Stimulated activated CD8-positive, alpha-beta memory T cell treated with anti-CD3 and anti-CD28 coated beads, Interleukin-2, amount 100 ng/mL, for 48 hours (primary cell): ENCODE data around the gene ARHGAP35.

ENCODE experiments used
- DNase-seq, 2 donors: peaks; one replicate each; pipeline ENCODE4 v3.0.0-alpha.2; 2020; ENCODE audit warnings: low read depth in 2 of 2

Gene ARHGAP35

GRCh38 chr19:46904114-46905060 lies 43.6 kb downstream of the ARHGAP35 start:
- DNase-seq: no peak

- no peak for DNase-seq
Measured at GRCh38 chr19:46906221-46906620, 45.4 kb downstream of the ARHGAP35 start.

GRCh38 chr19:46907880-46908279 lies 47.1 kb downstream of the ARHGAP35 start:
- DNase-seq: no peak

GRCh38 chr19:46909356-46909755 lies 48.6 kb downstream of the ARHGAP35 start:
- DNase-seq: no peak
